SJSA1 (cell line): Measurements from ENCODE around the gene SLC12A7. TPM values are rescaled to one million over a fixed set of nuclear protein-coding genes. Genes with fewer than 3 reads are reported as not detected.

ENCODE experiments used
- DNase-seq, 2 experiments: peaks; one replicate each; pipeline ENCODE4 v3.0.0-alpha.2; 2015 to 2020; ENCODE audit warnings: low spot score in 2 of 2, low read depth in 1 of 2
- H3K27ac ChIP-seq: fragments of 250-450 bp; sonication (Bioruptor Pico); 2 replicates; pipeline ENCODE4 v1.5.1; 2020; ENCODE audit warnings: mild to moderate bottlenecking, moderate library complexity
- H3K27me3 ChIP-seq: fragments of 250-450 bp; sonication (Bioruptor Pico); replicated peaks from 2 replicates; pipeline ENCODE4 v1.5.1; 2020; ENCODE audit warnings: mild to moderate bottlenecking, moderate library complexity
- H3K36me3 ChIP-seq: fragments of 250-450 bp; sonication (Bioruptor Pico); 2 replicates; pipeline ENCODE4 v1.5.1; 2020; ENCODE audit warnings: mild to moderate bottlenecking
- H3K4me1 ChIP-seq: fragments of 250-450 bp; sonication (Bioruptor Pico); replicated peaks from 2 replicates; pipeline ENCODE4 v1.6.1; 2021; ENCODE audit warnings: mild to moderate bottlenecking
- H3K4me3 ChIP-seq: fragments of 250-450 bp; sonication (Bioruptor Pico); 2 replicates; pipeline ENCODE4 v1.5.1; 2020; ENCODE audit warnings: mild to moderate bottlenecking
- H3K9me3 ChIP-seq: fragments of 250-450 bp; sonication (Bioruptor Pico); replicated peaks from 2 replicates; pipeline ENCODE4 v1.5.1; 2020; ENCODE audit warnings: mild to moderate bottlenecking
- total RNA-seq: library from RNA; depleted of rRNA; stranded (reverse); fragments of >200 nt; shearing (Covaris generic); gene quantifications from 2 replicates; pipeline ENCODE4 v1.2.3, GENCODE V29; 2014

Gene SLC12A7
- total RNA-seq, 1 experiment from 2014 or later: 11.9 TPM

DNA sequence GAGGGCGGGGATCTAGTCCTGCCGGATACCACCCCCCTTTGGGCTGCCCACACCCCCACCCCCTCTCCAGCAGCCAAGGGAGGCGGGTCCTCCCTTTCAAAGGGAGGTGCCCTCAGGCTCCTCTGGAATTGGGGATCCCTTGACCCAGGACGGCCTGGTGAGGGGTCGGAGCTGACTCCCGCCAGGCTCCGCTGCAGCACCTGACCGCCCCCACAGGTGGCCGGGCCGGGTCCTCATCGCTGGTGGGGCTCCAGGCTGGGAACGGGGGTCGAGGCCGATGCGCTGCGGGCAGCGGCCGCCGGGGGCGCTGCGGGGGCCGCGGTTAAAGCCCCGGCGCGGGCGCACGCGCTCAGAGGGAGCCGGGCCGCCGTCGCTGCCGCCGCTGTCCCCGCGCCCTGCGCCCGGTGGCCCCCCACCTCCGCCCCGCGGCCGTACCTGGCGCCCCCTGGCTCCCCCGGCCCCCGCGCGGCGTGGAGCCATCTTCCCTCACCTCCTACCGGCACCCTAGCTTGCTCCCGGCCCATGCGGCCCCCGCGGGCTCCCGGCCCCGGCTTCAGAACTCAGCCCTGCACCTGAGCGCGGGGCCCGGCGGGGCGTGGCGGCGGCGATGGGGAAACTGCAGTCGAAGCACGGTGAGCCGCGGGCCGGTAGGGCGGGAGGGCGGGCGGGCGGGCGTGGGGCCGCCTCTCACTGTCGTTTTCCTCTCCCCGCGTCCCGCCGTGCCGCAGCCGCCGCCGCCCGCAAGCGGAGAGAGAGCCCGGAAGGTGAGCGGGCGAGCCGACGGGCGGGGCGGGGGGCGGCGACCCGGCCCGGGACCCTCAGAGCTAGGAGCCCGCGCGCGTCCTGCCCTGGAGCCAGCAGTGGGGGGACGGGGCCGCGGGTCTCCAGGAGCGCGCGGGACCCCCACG, 103.2 kb downstream of the SLC12A7 start, which contains the start of gene NKD2:
TSS of gene NKD2 (plus strand) at position 352 of the 908 bp plus-strand sequence. CDS start at position 608, 256 bp downstream.
- H3K4me3 ChIP-seq: no peak within 1 kb of the TSS
- peak in 1 of 2 experiments; percentile 63 for DNase-seq
- peaks cover 23% of the 10 kb centered on the region for H3K4me1 ChIP-seq
- peaks cover 6% of the 10 kb centered on the region for H3K9me3 ChIP-seq
- H3K27ac ChIP-seq: no peak within 1 kb of the TSS
- no peaks in the 10 kb centered on the region for H3K36me3 ChIP-seq
- peaks cover 71% of the 10 kb centered on the region for H3K27me3 ChIP-seq

DNA sequence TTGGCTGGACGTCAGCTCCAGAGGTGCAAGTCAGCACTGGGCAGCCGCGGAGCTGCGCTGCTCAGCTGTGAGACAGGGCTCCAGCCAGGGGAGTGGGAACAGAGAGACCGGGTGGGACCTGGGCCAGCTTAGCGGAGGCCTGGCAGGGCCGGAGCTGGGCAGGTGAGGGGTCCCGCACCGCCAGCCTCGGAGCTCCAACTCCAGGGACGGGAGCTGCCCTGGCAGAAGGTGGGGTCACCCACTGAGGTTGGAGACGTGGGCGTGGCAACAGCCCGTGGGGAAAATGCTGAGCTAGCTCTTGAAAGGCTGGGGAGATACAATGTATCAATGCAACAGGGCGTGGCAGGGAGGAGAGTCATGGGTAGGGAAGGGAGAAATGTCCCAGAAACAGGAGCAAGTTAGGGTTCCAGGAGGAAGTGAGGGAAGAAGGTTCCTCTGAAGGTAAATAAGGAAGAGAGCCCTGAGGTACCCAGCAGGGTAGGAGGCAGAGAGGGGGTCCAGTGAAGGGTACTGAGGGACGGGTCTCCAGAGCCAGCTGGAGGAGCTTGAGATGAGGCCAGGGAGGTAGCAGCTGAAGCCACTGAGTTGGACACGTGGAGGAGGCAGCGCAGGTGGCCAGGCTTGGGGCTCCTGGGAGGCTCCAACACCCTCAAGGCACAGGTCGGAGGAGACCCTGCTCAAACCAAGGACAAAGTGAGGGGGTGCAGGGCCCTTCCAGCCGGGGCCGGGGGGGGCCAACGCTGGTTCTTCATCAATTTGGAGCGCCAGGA, 104.0 kb downstream of the SLC12A7 start:
- Histone ChIP-seq H3K4me1 (peaks cover 23% of the 10 kb centered on the region), H3K4me3 (no peak overlapping the region), H3K9me3 (peaks cover 6% of the 10 kb centered on the region), H3K27ac (no peak overlapping the region), H3K36me3 (no peaks in the 10 kb centered on the region), H3K27me3 (peaks cover 72% of the 10 kb centered on the region)
- peak in 1 of 2 experiments; percentile 58 for DNase-seq

DNA sequence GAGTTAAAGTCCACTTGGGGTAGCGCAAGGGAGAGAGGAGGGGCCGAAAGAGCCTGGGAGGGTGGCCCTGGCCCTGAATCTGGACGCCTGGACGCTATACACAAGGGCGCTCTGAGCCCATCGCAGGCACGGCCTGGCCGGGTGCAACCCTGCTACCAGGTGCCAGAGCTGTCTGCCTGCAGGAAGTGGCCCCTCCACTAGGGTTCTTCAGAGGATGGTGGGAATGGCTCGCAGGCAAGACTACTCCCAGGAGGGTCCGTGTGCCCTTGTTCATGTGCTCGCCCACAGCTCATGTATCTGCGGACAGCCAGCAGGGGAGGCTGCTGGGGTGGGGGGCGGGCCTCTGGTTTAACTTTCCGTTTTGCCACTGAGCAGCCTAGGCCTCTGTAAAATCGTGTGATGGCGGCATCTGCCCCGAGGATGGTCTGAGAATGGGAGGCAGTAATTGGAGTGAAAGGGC, 104.6 kb downstream of the SLC12A7 start:
- Histone ChIP-seq H3K4me1 (peaks cover 23% of the 10 kb centered on the region), H3K4me3 (no peak overlapping the region), H3K27ac (no peak overlapping the region), H3K36me3 (no peaks in the 10 kb centered on the region), H3K9me3 (peaks cover 6% of the 10 kb centered on the region), H3K27me3 (peaks cover 72% of the 10 kb centered on the region)
- DNase-seq: peak in 1 of 2 experiments; percentile 47

DNA sequence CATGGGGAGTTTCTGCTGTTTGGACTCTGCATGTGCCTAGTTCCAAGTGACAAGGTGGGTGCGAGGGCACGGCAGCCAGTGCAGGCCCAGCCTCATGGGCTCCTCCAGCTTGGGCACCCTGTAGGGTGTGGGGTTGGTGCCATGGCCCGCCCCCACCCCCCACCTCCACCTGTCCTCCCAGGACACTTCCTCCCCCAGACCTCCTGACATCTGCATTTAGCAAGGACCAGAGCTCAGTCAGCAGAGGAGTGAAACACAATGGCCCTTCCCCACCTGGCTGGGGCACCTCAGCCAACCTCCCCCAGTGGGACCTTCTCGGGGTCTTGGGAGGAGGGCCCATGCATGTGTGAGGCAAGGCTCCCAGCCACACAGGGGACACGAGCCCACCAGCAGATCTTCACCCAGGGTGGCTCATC, 105.2 kb downstream of the SLC12A7 start:
- DNase-seq: peak in 1 of 2 experiments; percentile 51
- no peaks in the 10 kb centered on the region for H3K36me3 ChIP-seq
- H3K4me3 ChIP-seq: no peak overlapping the region
- H3K27ac ChIP-seq: no peak overlapping the region
- peaks cover 6% of the 10 kb centered on the region for H3K9me3 ChIP-seq
- peaks cover 72% of the 10 kb centered on the region for H3K27me3 ChIP-seq
- H3K4me1 ChIP-seq: peaks cover 23% of the 10 kb centered on the region

GRCh38 chr5:1005904-1006655, 105.8 kb downstream of the SLC12A7 start:
- DNase-seq: peak in 1 of 2 experiments; percentile 51

DNA sequence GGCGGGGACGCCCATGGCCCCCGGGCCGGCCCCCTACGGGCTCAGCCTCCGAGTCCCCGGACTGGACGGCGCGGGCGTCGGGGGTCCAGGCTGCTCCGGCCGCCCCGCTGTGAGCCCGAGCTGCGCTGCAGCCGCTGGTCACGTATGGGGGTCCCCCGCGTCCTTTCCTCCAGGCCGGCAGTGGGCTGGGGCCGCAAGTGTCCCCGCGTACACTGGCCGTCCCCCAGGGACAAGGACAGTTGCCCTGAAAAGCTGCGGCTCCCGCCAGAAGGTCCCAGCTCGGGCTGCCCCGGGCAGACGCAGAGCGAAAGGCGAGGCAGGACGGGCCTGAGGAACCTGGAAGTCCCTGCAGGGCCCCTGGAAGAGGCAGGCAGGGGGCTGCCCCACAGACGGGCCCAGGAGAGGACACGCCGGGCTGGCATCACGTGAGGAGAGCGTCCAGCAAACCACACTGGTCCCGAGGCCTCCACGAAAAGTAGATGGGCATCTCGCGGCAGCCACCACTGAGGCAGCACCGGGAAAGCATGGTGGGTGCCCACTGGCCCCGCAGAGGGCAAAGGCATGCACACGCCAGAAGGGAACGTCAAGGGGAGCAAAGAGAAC, 106.5 kb downstream of the SLC12A7 start:
- Histone ChIP-seq H3K9me3 (peaks cover 6% of the 10 kb centered on the region), H3K27ac (no peak overlapping the region), H3K36me3 (no peaks in the 10 kb centered on the region), H3K4me1 (peaks cover 23% of the 10 kb centered on the region), H3K27me3 (peaks cover 66% of the 10 kb centered on the region), H3K4me3 (peak overlapping the region; percentile 40)
- DNase-seq: peak in 1 of 2 experiments; percentile 48

More at GRCh38 chr5:1005904-1006655, 105.8 kb downstream of the SLC12A7 start:
- Histone ChIP-seq H3K27ac (no peak overlapping the region), H3K36me3 (no peaks in the 10 kb centered on the region), H3K4me3 (no peak overlapping the region), H3K27me3 (peaks cover 72% of the 10 kb centered on the region), H3K9me3 (peaks cover 6% of the 10 kb centered on the region), H3K4me1 (peaks cover 23% of the 10 kb centered on the region)

GRCh38 chr5:1004461-1005248, 107.2 kb downstream of the SLC12A7 start:
- Histone ChIP-seq H3K4me3 (peak overlapping the region; percentile 40), H3K36me3 (no peaks in the 10 kb centered on the region), H3K27ac (no peak overlapping the region), H3K9me3 (peaks cover 6% of the 10 kb centered on the region), H3K4me1 (peaks cover 23% of the 10 kb centered on the region), H3K27me3 (peaks cover 60% of the 10 kb centered on the region)
- peak; percentile 69 to 75 for DNase-seq

- H3K9me3 ChIP-seq: peaks cover 6% of the 10 kb centered on the region
- H3K27ac ChIP-seq: no peak overlapping the region
- H3K4me3 ChIP-seq: no peak overlapping the region
- H3K27me3 ChIP-seq: peaks cover 47% of the 10 kb centered on the region
- H3K4me1 ChIP-seq: peaks cover 14% of the 10 kb centered on the region
- DNase-seq: no peak
- no peaks in the 10 kb centered on the region for H3K36me3 ChIP-seq
These were observed 108.4 kb downstream of the SLC12A7 start for GRCh38 chr5:1003296-1003937.

GRCh38 chr5:1002836-1003235, 109.0 kb downstream of the SLC12A7 start:
- no peaks in the 10 kb centered on the region for H3K36me3 ChIP-seq
- DNase-seq: no peak
- H3K4me3 ChIP-seq: no peak overlapping the region
- no peak overlapping the region for H3K27ac ChIP-seq
- peaks cover 41% of the 10 kb centered on the region for H3K27me3 ChIP-seq
- peaks cover 6% of the 10 kb centered on the region for H3K9me3 ChIP-seq
- H3K4me1 ChIP-seq: peaks cover 13% of the 10 kb centered on the region

DNA sequence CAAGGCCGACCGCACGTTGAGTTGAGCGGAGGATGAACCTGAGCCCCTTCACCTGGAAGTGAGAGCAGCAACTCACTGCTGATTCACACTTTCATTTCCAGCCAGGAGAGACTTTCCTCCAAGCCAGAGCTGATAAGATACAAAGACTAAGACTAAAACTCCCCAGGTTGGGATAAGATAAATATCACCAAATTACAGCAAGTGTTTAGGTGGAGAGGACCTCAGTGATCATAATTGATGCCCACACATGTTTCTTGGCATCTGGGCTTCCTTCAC, 109.7 kb downstream of the SLC12A7 start:
- Histone ChIP-seq H3K27me3 (peaks cover 35% of the 10 kb centered on the region), H3K36me3 (no peaks in the 10 kb centered on the region), H3K27ac (no peak overlapping the region), H3K9me3 (peaks cover 6% of the 10 kb centered on the region), H3K4me1 (peaks cover 15% of the 10 kb centered on the region), H3K4me3 (no peak overlapping the region)
- DNase-seq: no peak

DNA sequence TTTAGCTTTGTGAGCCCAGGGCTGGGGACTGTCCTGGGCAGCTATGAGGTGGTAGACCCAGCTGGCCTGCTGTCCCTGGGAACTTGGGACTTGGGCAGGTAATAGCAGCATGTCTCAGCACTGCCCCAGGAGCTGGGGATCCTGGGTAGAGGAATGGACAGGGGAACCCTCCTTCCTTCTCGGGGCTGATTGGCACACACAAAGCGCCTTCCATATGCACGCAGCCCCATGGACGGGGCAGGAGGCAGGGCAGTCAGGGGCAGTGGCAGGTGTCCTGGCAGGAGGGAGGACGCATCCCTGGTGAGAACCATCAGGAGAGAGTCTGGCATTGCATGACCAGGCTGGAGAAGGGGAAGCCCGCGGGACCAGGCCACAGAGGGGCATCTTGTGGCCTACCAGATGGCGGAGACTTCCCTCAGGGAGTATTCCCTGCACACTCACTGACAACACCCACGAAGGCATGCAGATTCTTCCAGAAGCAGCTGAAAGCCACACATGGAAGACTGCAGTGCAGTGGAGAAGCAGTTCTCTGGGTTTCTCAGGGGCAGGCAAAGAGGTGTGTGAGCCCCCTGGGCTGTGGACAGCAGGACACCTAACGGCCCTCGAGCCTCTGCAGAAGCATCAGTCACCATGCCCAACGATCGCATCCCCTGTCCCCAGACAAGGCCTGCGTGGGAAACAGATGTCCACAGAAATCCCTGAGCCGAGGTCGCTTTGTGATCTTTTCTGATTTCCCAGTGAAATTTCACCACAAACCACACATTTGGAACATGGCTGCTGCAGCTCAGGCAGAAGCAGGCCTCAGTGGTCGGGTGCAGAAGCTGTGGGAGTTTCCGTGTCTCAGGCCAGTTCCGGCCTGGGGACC, 110.2 kb downstream of the SLC12A7 start:
- Histone ChIP-seq H3K4me3 (no peak overlapping the region), H3K9me3 (peaks cover 6% of the 10 kb centered on the region), H3K27ac (no peak overlapping the region), H3K36me3 (no peaks in the 10 kb centered on the region), H3K4me1 (peaks cover 19% of the 10 kb centered on the region), H3K27me3 (peaks cover 30% of the 10 kb centered on the region)
- DNase-seq: peak in 1 of 2 experiments; percentile 50
